HG02852 (cell line): ENCODE measurements around the gene MIER2.
"Not testable (repeated sequence)": the region's sequence is repeated elsewhere in the genome, so short reads cannot be mapped to it uniquely, and the experiment has no call there.

Source experiments
- ATAC-seq: cut with Tn5 transposase; IDR thresholded peaks from one replicate; pipeline ENCODE4 v1.9.1; 2021; ENCODE audit warnings: mild to moderate bottlenecking, moderate library complexity; ENCODE audit not compliant: unreplicated experiment

The MIER2 gene, protein sequence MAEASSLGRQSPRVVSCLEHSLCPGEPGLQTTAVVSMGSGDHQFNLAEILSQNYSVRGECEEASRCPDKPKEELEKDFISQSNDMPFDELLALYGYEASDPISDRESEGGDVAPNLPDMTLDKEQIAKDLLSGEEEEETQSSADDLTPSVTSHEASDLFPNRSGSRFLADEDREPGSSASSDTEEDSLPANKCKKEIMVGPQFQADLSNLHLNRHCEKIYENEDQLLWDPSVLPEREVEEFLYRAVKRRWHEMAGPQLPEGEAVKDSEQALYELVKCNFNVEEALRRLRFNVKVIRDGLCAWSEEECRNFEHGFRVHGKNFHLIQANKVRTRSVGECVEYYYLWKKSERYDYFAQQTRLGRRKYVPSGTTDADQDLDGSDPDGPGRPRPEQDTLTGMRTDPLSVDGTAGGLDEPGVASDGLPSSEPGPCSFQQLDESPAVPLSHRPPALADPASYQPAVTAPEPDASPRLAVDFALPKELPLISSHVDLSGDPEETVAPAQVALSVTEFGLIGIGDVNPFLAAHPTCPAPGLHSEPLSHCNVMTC

DNA sequence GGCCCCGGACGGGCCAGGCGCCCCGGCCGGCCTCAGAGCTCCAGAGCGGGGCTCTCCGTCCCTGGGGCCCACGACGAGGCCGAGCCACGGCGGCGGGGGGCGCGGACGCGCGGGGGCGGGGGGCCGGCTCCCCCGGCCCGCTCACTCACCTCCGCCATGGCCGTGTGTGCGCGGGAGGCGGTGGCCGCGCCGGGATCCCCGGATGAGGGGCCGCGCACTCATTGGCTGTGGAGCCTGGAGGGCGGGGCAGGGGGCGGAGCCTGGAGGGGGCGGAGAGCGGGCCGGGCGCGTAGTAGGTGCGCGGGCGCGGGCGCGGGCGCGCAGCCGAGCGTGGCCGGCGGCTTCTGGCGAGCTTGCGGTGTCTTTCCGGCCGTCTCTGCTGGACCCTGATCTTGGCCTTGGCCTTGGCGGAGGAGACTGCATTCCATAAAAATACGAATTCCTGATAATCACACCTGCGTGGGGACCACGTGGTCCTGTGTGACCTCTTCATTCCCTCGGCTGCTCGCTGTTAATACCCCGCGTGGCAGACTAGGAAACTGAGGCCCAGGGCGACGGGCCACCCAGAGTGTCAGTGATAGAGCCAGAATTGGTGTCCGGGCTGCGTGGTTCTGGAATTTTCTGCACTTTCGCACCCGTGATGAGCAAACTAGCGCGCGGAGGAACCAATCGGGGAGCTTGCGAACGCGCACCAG, at the start of gene MIER2:
Gene MIER2 (minus strand): TSS at position 172 of the 695 bp plus-strand sequence. CDS start 14 bp downstream, at position 158.
- peak; percentile 79 for ATAC-seq

DNA sequence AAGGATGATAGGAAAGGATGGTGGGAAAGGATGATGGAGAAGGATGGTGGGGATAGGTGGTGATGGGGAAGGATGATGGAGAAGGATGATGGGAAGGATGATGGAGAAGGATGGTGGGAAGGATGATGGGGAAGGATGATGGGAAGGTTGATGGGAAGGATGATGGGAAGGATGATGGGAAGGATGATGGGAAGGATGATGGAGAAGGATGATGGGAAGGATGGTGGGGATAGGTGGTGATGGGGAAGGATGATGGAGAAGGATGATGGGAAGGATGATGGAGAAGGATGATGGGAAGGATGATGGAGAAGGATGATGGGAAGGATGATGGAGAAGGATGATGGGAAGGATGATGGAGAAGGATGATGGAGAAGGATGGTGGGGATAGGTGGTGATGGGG, 49.0 kb upstream of the MIER2 start:
- not testable (repeated sequence) for ATAC-seq

DNA sequence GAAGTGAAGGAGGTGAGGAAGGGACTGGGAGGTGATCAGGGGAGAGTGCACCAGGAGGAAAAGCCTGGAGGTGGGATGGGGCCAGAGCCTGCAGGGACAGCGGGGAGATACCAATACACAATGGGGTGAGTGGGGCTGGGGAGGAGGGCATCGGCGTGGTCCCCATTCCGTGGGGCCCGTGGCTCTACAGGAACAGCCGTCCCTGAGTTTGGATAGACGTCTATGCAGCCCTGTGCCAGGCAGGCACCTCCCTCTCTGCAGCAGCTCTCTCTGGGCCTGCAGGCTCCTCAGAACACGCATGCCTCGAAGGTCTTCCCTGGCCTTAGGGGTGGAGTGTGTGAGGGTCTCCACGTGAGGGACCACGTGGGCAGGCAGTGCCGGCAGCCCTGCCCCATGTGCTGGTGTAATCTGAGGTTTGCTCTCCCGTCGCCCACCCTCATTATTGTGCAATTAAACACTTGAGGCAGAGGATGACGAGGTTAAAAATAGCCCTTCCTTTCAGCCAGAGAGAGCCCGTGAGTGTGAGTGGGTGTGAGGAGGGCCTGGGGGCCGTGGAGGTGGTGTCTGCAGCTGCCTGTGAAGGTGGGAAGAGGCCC, 47.9 kb upstream of the MIER2 start:
- no peak for ATAC-seq

DNA sequence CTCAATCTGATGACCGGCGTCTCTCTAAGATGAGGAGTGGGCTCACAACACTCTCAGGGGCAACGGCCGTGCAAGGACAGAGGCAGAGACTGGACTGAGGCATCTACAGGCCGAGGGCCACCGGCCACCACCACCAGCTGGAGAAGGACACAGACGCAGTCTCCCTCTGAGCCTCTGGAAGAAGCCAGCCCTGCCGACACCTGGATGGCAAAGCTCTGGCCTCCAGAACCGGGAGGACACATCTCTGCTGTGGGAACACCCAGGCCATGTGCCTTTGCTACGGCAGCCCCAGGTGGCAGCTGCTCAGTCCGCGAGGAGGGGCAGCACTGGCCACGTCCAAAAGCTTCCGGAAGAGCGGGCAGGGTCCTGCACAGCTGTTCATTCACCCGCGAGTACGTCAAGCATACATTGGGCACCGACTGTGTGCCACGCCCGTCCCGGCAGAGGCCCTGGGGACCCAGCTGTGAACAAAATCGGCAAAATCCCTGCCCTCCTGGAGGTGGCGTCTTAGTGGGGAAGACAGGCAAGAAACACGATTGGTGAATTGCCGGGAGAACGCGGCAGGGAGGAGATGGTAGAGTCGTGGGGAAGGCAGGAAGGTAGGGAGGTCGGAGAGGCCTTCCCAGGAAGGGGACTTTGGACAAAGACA, 47.3 kb upstream of the MIER2 start:
- no peak for ATAC-seq

DNA sequence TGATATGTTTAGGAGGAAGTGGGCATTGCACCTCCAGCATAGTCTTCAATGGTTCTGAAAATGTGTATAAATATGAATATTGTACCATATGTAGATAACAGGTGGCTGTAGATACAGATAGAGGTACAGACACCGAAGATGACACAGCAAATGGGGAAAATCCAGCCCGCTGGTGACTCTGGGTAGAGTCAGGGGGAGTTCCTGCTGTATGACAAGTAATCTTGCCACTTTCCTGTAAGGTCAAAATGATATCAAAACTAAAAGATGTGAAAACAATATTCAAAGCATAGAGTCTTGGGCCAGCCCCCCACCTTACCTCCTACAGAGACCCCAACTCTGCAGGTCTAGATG, 46.6 kb upstream of the MIER2 start:
- ATAC-seq: no peak

DNA sequence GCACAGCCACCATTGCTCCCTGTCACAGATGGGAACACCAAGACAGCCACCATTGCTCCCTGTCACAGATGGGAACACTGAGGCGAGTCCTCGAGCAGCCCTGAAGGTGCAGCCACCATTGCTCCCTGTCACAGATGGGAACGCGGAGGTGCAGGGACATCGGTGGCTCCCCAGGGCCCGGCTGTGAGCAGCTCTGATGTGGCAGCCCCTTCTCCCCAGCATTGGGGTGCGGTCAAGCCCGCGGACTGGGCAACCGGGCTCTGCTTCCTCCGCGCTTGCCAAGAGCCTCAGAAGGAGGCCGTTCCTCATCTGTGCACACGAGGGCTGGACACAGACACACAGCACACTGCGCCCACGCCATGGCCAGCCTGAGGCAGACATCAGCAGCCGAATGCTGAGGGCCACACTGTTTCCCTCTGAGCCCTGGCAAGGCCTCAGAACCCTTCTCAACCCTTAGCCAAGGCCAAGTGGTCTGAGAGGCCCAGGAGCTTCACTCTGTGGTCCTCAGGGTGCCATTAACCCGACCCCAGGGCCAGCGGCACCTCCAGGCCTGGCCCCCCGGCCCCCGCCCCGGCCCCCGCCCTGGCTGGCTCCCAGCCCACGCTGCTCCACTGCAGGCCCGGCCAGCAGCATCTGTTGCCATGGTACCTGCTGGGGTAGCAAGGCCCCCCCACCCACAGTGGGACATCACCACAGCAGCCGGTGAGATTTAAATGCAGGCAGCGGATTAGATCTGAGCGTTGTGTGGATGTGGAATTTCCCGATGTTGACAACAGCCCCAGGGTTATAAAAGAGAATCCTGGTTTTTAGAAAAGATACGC, 46.0 kb upstream of the MIER2 start:
- ATAC-seq: no peak

DNA sequence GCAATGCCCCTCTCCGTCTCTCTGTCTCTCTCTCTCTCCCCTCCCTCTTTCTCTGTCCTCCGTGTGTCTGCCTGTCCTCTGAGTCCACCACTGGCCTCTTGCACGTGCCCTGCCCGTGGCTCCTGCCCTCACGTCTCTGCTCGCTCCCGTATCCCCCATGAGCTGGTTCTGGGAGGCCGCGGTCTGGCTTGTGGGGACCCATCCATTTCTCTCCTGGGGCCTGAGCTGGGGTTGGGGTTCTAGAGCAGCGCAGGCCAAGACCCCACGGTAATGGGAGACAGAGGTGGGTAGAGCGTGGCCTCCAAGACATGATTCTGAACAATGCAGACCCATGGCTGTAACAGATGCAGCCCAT, 45.3 kb upstream of the MIER2 start:
- no peak for ATAC-seq

DNA sequence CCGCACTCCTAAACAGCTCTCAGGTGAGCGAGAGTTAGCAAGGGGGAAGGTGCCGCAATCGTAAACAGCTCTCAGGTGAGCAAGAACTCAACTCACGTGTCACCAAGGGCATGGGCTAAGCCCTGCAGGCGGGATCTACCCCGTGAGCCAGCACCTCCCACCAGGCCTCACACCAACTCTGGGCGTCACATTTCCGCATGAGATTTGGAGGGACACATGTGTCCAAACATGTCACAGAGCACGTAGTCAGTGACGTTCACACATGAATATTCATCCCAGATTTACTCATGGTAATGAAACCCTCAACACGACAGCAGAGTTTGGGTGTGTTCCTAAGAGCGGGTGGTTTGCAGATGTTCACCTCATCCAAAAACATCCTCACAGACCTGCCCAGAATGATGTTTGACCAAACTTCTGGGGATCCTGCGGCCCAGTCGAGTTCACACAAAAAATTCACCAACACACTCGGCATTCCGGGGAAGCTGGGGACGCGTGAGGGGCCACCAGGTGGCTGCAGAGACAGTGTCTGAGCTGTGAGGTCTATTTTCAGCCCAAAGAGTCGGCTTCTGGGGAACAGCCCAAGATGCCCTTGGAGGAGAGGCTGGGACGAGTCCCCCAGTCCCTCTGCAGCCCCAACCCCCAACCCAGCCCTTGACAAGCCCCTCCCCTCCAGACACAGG, 44.8 kb upstream of the MIER2 start:
- no peak for ATAC-seq

DNA sequence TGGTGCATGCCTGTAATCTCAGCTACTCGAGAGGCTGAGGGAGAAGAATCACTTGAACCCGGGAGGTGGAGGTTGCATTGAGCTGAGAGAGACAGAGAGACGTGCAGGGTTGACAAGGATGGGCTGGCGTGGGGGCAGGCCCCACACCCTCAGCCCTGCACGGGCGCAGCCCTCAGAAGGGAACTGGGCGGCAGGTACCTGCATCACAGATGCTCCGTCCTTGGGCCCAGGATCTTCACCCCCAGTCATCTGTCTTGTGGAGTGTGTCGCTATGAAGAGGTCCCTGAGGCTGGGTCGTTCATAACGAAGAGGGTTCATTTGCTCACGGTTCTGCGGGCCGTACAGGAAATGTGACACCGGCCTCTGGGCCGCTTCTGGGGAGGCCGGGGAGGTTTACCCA, 44.1 kb upstream of the MIER2 start:
- no peak for ATAC-seq

DNA sequence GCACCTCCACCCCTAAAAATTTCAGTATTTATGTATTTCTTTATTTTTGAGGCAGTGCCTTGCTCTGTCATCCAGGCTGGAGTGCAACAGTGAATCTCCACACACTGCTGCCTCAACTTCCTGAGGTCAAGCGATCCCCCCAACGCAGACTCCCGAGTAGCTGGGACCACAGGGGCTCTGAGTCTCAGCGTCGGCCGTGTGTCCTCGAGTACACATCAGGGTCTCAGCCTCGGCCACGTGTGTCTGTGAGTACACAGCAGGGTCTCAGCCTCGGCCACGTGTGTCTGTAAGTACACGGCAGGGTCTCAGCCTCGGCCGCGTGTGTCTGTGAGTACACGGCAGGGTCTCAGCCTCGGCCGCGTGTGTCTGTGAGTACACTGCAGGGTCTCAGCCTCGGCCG, 43.2 kb upstream of the MIER2 start:
- ATAC-seq: no peak

DNA sequence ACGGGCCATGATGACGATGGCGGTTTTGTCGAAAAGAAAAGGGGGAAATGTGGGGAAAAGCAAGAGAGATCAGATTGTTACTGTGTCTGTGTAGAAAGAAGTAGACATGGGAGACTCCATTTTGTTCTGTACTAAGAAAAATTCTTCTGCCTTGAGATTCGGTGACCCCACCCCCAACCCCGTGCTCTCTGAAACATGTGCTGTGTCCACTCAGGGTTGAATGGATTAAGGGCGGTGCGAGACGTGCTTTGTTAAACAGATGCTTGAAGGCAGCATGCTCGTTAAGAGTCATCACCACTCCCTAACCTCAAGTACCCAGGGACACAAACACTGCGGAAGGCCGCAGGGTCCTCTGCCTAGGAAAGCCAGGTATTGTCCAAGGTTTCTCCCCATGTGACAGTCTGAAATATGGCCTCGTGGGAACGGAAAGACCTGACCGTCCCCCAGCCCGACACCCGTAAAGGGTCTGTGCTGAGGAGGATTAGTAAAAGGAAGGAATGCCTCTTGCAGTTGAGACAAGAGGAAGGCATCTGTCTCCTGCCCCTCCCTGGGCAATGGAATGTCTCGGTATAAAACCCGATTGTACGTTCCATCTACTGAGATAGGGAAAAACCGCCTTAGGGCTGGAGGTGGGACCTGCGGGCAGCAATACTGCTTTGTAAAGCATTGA, 42.2 kb upstream of the MIER2 start:
- ATAC-seq: not testable (repeated sequence)

DNA sequence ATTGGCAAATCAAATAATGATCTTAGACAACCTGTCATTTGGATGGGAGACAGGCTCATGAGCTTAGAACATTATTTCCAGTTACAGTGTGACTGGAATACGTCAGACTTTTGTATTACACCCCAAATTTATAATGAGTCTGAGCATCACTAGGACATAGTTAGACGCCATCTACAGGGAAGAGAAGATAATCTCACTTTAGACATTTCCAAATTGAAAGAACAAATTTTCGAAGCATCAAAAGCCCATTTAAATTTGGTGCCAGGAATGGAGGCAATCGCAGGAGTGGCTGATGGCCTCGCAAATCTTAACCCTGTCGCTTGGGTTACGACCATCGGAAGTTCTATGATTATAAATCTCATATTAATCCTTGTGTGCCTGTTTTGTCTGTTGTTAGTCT, 41.6 kb upstream of the MIER2 start:
- ATAC-seq: not testable (repeated sequence)

DNA sequence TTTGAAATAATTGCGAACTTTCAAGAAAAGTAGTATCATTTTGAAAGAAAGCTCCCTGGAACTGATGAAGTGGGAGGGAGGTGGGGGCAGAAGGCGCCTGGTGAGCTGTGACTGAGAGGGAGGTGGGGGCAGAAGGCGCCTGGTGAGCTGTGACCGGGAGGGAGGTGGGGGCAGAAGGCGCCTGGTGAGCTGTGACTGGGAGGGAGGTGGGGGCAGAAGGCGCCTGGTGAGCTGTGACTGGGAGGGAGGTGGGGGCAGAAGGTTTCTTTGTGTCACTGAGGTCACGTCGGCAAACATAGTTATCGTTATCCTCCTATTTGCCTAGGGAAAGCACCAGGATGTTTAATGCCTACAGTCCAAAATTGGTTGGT, 40.2 kb upstream of the MIER2 start:
- ATAC-seq: no peak

DNA sequence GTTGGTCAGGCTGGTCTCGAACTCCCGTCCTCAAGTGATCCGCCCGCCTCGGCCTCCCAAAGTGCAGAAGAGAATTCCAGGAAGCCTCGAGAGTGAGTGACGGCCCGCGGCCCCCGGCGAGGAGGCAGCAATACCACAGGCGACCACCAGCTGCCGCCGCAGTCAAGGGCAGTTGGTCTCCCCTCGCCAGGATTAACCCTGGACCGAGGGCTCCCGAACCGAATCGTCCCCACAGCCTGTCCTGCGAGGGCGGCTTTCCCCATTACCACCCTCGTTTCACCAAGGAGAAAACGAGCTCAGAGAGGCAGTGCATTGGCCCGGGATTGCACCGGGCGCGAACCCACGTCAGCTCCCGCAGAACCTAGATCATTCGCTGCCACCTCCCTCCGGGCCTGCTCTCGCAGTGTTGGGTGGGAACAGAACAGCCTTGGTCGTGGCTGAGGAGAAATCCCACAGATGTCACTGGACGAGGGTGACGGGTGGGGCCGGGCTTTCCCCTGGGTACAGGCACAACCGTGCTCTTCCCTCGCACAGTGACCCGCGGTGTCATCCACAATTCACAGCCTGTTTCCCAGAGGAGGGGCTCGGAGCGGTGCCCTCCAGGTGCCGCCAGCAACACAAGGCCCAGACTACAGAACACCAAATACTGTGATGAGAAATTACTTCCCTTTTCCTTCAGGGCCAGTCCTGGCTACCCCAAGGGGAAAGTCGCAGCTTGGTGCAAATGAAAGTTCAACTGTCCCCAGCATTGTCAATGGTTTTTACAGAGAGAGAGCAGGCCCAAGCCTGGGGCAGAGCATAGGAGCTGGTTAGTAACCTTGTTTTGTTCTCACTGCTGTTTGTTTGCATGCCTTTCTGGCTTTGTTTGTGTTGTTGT, 39.6 kb upstream of the MIER2 start:
- no peak for ATAC-seq

DNA sequence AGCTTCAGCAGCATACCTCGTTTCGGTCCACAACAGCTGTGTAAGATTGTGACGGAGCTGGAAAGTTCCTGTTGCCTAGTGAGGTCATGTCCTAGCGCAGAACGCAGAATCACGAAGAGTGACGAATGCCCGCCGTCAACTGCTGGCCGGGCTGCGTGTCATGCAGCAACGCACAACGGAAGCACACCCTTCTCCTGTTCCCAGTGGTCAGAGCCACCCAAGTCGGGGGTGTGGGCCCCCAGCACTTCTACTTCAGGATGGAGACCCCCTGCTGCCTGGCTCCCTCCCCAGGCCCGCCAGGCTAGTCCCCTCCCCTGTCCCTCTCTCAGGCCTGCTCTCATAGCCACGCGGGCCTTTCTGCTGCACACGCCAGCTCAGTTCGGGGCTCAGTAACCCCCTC, 38.4 kb upstream of the MIER2 start:
- no peak for ATAC-seq

DNA sequence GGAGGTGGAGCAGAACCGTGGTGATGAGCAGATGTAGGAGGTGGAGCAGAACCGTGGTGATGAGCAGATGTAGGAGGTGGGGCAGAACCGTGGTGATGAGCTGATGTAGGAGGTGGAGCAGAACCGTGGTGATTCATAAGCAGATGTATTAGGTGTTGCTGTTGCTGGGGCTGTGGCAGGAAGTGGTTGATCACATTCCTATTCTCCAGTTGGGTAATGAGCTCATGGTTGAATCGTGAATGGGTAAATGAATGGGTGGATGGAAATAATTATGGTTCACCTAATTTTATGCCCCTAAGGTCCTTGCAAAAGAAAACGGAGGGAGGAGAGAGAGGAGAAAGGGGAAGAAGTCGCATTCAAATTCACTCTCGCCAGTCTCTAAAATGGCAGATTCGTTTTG, 38.0 kb upstream of the MIER2 start:
- ATAC-seq: not testable (repeated sequence)

DNA sequence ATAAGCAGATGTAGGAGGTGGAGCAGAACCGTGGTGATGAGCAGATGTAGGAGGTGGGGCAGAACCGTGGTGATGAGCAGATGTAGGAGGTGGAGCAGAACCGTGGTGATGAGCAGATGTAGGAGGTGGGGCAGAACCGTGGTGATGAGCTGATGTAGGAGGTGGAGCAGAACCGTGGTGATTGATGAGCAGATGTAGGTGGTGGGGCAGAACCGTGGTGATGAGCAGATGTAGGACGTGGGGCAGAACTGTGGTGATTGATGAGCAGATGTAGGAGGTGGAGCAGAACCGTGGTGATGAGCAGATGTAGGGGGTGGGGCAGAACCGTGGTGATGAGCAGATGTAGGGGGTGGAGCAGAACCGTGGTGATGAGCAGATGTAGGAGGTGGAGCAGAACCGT, 37.3 kb upstream of the MIER2 start:
- not testable (repeated sequence) for ATAC-seq

DNA sequence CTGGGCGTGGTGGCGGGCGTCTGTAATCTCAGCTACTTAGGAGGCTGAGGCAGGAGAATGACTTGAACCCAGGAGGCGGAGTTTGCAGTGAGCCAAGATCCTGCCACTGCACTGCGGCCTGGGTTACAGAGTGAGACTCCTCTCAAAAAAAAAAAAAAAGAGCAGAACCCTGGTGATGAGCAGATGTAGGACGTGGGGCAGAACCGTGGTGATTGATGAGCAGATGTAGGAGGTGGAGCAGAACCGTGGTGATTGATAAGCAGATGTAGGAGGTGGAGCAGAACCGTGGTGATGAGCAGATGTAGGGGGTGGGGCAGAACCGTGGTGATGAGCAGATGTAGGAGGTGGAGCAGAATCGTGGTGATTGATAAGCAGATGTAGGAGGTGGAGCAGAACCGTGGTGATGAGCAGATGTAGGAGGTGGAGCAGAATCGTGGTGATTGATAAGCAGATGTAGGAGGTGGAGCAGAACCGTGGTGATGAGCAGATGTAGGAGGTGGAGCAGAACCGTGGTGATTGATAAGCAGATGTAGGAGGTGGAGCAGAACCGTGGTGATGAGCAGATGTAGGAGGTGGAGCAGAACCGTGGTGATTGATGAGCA, 36.1 kb upstream of the MIER2 start:
- ATAC-seq: not testable (repeated sequence)
